ENCODE data around the gene PDIA5.

The PDIA5 gene

GRCh38 chr3:123019591-123019990, 47.2 kb upstream of the PDIA5 start:
- no peak for DNase-seq (ENCODE audit: low read depth in 1 of 2, low spot score in 1 of 2)
- no peak overlapping the region for H3K4me3 ChIP-seq (replicated peaks; ENCODE audit: insufficient read depth, low read length)
- no peak overlapping the region for H3K27ac ChIP-seq (replicated peaks)
- peaks cover 39% of the 10 kb centered on the region for H3K27me3 ChIP-seq (ENCODE audit: insufficient read depth, poor library complexity, severe bottlenecking)
- no peak for TF ChIP-seq REST (IDR thresholded peaks at IDR 0.05; ENCODE audit: insufficient replicate concordance, low read depth)
- TF ChIP-seq GABPA (IDR thresholded peaks at IDR 0.05; ENCODE audit: low read depth): no peak
- TF ChIP-seq POLR2AphosphoS5 (IDR thresholded peaks at IDR 0.05; ENCODE audit: low read depth): no peak

DNA sequence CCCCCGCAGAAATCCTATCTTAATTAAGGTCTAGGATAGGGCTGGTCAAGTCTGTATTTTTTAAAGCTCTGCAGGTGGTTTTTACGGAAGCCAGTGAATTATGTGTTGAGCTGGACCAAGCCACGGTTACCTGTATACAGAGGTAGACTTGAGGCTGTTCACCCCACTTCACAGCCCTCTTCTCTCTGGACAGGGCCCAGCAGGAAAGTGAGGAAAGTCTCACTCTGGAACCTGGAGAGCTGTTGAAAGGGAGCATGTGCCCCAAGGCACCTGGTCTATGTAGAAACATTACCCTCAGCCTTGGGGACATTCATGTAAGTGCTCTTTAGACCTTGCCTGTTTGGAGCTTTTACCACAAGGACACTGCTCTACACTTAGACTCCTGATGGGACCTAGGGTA, 46.1 kb upstream of the PDIA5 start:
- DNase-seq (ENCODE audit: low read depth in 1 of 2, low spot score in 1 of 2): no peak
- no peak overlapping the region for H3K27ac ChIP-seq (replicated peaks)
- peaks cover 49% of the 10 kb centered on the region for H3K27me3 ChIP-seq (ENCODE audit: insufficient read depth, poor library complexity, severe bottlenecking)
- H3K4me3 ChIP-seq (replicated peaks; ENCODE audit: insufficient read depth, low read length): no peak overlapping the region
- TF ChIP-seq POLR2AphosphoS5 (IDR thresholded peaks at IDR 0.05; ENCODE audit: low read depth) (no peak), GABPA (IDR thresholded peaks at IDR 0.05; ENCODE audit: low read depth) (no peak), SPI1 (IDR thresholded peaks at IDR 0.05; ENCODE audit: borderline replicate concordance, low read depth) (no peak), CTCF (IDR thresholded peaks at IDR 0.05; ENCODE audit: insufficient read depth, low read length) (no peak), REST (IDR thresholded peaks at IDR 0.05; ENCODE audit: insufficient replicate concordance, low read depth) (no peak)

- H3K27ac ChIP-seq (replicated peaks): no peak overlapping the region
- peaks cover 54% of the 10 kb centered on the region for H3K27me3 ChIP-seq (ENCODE audit: insufficient read depth, poor library complexity, severe bottlenecking)
- no peak for TF ChIP-seq GABPA (IDR thresholded peaks at IDR 0.05; ENCODE audit: low read depth)
- no peak for TF ChIP-seq POLR2AphosphoS5 (IDR thresholded peaks at IDR 0.05; ENCODE audit: low read depth)
- no peak for TF ChIP-seq REST (IDR thresholded peaks at IDR 0.05; ENCODE audit: insufficient replicate concordance, low read depth)
- no peak for DNase-seq (ENCODE audit: low read depth in 1 of 2, low spot score in 1 of 2)
- H3K4me3 ChIP-seq (replicated peaks; ENCODE audit: insufficient read depth, low read length): no peak overlapping the region
These were observed 45.4 kb upstream of the PDIA5 start for GRCh38 chr3:123021388-123021787.

- TF ChIP-seq SPI1 (IDR thresholded peaks at IDR 0.05; ENCODE audit: borderline replicate concordance, low read depth) (no peak), REST (IDR thresholded peaks at IDR 0.05; ENCODE audit: insufficient replicate concordance, low read depth) (no peak), GABPA (IDR thresholded peaks at IDR 0.05; ENCODE audit: low read depth) (no peak), POLR2AphosphoS5 (IDR thresholded peaks at IDR 0.05; ENCODE audit: low read depth) (no peak), CTCF (IDR thresholded peaks at IDR 0.05; ENCODE audit: insufficient read depth, low read length) (no peak)
- DNase-seq (ENCODE audit: low read depth in 1 of 2, low spot score in 1 of 2): no peak
- H3K27ac ChIP-seq (replicated peaks): no peak overlapping the region
- H3K4me3 ChIP-seq (replicated peaks; ENCODE audit: insufficient read depth, low read length): no peak overlapping the region
- H3K27me3 ChIP-seq (ENCODE audit: insufficient read depth, poor library complexity, severe bottlenecking): peaks cover 60% of the 10 kb centered on the region
These were observed 44.8 kb upstream of the PDIA5 start for GRCh38 chr3:123021996-123022510.
